ENCODE results near the gene TBC1D9B. TPM values are rescaled to one million over a fixed set of nuclear protein-coding genes. Genes with fewer than 3 reads are reported as not detected.

The TBC1D9B gene
- polyA plus RNA-seq, 1 experiment, result 41.1 TPM

DNA sequence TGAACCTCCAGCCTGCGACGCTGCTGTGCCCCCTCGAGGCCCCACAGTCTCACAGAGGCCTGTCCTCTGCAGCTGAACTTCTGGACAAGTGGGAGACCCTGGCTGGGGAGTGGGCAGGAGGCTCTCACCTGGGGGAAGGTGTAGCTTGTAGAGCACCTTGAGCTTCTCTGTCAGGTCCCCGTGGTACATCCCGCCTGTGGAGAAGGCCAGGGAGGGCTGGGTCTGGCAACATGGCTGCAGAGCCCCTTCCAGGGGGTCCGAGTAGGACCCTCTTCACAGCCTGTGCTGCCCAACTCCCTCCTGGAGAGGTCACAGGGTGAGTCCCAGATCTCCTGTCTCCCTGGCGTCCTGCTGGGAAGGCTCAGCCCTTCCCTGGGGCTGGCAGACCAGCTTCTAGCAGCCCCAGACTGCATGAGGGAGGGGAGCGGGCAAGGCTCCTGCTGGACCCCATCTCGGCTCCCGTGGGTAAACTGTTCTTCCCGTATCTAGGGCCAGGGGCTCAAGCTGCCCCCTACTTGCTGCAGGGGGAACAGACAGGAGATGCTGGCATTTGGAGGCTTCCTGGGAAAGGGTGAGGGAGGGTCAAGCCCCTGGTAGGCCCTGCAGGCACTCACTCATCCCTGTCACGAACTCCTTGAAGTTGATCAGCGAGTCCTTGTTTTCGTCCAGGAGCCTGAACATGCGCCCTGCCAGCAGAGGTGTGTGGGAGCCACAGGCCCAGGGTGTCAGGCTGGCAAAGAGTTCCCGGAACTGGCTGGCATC lies 37.9 kb downstream of the TBC1D9B start:
- TF ChIP-seq, protein P1, sequence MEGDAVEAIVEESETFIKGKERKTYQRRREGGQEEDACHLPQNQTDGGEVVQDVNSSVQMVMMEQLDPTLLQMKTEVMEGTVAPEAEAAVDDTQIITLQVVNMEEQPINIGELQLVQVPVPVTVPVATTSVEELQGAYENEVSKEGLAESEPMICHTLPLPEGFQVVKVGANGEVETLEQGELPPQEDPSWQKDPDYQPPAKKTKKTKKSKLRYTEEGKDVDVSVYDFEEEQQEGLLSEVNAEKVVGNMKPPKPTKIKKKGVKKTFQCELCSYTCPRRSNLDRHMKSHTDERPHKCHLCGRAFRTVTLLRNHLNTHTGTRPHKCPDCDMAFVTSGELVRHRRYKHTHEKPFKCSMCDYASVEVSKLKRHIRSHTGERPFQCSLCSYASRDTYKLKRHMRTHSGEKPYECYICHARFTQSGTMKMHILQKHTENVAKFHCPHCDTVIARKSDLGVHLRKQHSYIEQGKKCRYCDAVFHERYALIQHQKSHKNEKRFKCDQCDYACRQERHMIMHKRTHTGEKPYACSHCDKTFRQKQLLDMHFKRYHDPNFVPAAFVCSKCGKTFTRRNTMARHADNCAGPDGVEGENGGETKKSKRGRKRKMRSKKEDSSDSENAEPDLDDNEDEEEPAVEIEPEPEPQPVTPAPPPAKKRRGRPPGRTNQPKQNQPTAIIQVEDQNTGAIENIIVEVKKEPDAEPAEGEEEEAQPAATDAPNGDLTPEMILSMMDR (IDR thresholded peaks at IDR 0.05; ENCODE audit: low read depth, low read length), result no peak
- Histone ChIP-seq H3K27me3 (ENCODE audit: control insufficient read depth, insufficient read depth, low read length) (no peaks in the 10 kb centered on the region), H3K9me3 (ENCODE audit: control insufficient read depth, insufficient read depth, low read length) (no peaks in the 10 kb centered on the region; the same call in 1 of the 2 replicates), H3K27ac (ENCODE audit: low read depth, low read length) (no peak overlapping the region), H3K4me3 (ENCODE audit: low read depth, low read length) (no peak overlapping the region)
- no peak for DNase-seq (ENCODE audit: low read depth, low spot score)
- ChIA-PET POLR2A (interaction anchor here (0.8 kb wide), 1 partner anchor 48 kb away, joined by 3 read pairs; no protein-coding TSS in a partner anchor), CTCF (interaction anchor here (1.2 to 2.1 kb wide), 3 partner anchors 8 to 35 kb away, joined by 3 to 11 read pairs (median 3); no protein-coding TSS in a partner anchor)

DNA sequence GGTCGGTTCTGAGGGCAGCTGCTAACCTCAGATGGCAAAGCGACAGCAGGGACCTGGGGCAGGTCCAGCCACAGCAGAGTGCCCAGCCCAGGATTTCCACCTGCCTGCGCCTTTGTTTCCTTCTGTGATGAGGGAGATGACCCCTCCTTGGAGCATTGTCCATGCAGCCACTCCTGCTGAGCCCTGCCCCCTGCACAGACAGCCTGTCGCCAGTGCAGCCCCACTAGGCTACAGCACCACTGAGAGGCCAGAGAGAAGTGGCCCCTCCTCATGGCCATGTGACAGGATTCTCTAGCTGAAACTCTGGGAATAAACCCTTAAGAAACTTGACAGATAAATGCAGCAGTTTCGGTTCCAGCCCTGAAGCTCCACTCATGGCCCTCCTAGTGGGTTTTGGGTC lies 38.6 kb downstream of the TBC1D9B start:
- TF ChIP-seq, protein P1 (IDR thresholded peaks at IDR 0.05; ENCODE audit: low read depth, low read length), result no peak
- H3K27ac ChIP-seq (ENCODE audit: low read depth, low read length), result no peak overlapping the region
- ChIA-PET CTCF (no interaction called here), POLR2A (no interaction called here)
- no peak overlapping the region for H3K4me3 ChIP-seq (ENCODE audit: low read depth, low read length)
- no peaks in the 10 kb centered on the region; the same call in 1 of the 2 replicates for H3K9me3 ChIP-seq (ENCODE audit: control insufficient read depth, insufficient read depth, low read length)
- no peaks in the 10 kb centered on the region for H3K27me3 ChIP-seq (ENCODE audit: control insufficient read depth, insufficient read depth, low read length)
- no peak for DNase-seq (ENCODE audit: low read depth, low spot score)

DNA sequence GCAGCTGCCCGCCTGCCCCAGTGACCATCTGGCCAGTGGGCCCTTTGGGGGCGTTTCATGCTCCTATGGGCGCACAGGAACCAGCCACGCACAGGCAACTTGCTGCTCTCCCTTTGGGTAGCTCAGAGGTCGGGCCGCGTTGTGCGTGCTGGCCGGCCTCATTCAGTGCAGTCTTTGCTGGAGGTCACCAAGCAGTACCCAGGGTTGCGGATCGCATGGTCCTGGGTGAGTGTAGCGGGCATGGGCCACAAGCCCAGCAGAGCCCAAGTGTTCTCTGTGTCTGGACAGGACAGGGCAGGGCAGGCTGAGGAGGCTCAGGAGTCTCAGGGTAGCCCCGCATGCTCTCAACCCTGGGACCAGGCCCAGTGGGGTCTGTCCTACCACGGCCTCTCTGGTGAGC lies 39.2 kb downstream of the TBC1D9B start:
- DNase-seq (ENCODE audit: low read depth, low spot score), result no peak
- ChIA-PET CTCF (no interaction called here), POLR2A (no interaction called here)
- Histone ChIP-seq H3K27ac (ENCODE audit: low read depth, low read length) (no peak overlapping the region), H3K27me3 (ENCODE audit: control insufficient read depth, insufficient read depth, low read length) (no peaks in the 10 kb centered on the region), H3K9me3 (ENCODE audit: control insufficient read depth, insufficient read depth, low read length) (peaks cover 3% of the 10 kb centered on the region; the same call in 1 of the 2 replicates), H3K4me3 (ENCODE audit: low read depth, low read length) (no peak overlapping the region)
- TF ChIP-seq, protein P1 (IDR thresholded peaks at IDR 0.05; ENCODE audit: low read depth, low read length), result no peak

DNA sequence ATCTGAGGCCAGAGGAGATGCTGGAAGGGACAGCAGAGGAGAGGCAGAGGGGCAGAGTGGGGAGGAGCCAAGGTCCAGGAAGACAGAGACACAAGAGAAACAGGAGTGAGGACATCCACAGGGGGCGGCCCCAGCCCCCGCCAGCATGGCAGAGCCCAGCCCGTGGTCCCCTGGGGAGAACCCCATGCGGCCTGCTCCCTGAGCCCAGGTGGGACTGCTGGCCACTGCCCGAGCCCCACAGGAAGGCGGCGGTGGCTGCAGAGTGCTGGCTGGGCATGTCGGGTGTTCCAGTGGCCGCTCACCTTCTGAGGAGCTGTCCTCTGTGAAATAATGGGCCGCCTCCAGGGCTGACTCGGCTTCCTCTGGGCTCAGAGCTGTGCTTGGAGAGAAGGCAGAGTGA lies 40.2 kb downstream of the TBC1D9B start:
- TF ChIP-seq, protein P1 (IDR thresholded peaks at IDR 0.05; ENCODE audit: low read depth, low read length), result no peak
- ChIA-PET CTCF (no interaction called here), POLR2A (no interaction called here)
- no peak overlapping the region for H3K4me3 ChIP-seq (ENCODE audit: low read depth, low read length)
- no peak for DNase-seq (ENCODE audit: low read depth, low spot score)
- no peaks in the 10 kb centered on the region for H3K27me3 ChIP-seq (ENCODE audit: control insufficient read depth, insufficient read depth, low read length)
- H3K9me3 ChIP-seq (ENCODE audit: control insufficient read depth, insufficient read depth, low read length), result peaks cover 14% of the 10 kb centered on the region
- H3K27ac ChIP-seq (ENCODE audit: low read depth, low read length), result no peak overlapping the region

DNA sequence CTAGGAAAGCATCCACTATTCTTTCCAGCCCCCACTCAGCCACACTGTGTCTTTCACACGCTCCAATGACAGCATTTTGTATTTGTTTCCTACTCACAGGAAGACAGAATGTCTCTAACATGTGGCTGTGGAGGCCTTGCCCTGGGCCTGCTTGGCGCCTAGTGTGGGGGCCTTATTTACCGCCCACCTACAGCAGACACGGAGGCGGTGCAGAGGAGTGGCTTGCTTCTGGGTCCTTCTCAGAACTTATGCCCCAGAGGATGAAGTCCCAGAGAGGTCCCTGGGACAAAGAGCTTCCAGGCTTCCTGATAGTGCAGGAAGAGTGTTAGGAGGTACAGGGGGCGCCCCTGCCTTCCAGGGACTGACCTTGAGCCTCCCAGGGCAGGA lies 40.6 kb downstream of the TBC1D9B start:
- Histone ChIP-seq H3K9me3 (ENCODE audit: control insufficient read depth, insufficient read depth, low read length) (peaks cover 18% of the 10 kb centered on the region), H3K27me3 (ENCODE audit: control insufficient read depth, insufficient read depth, low read length) (no peaks in the 10 kb centered on the region), H3K27ac (ENCODE audit: low read depth, low read length) (no peak overlapping the region), H3K4me3 (ENCODE audit: low read depth, low read length) (no peak overlapping the region)
- ChIA-PET POLR2A (no interaction called here), CTCF (no interaction called here)
- no peak for DNase-seq (ENCODE audit: low read depth, low spot score)
- TF ChIP-seq, protein P1 (IDR thresholded peaks at IDR 0.05; ENCODE audit: low read depth, low read length), result no peak

All from AG04450 (cell line).